ENCODE data around the gene GSX1.
A peak's percentile ranks its signal among the peaks of the same experiment; 100 is the strongest.

GSX1 gene

DNA sequence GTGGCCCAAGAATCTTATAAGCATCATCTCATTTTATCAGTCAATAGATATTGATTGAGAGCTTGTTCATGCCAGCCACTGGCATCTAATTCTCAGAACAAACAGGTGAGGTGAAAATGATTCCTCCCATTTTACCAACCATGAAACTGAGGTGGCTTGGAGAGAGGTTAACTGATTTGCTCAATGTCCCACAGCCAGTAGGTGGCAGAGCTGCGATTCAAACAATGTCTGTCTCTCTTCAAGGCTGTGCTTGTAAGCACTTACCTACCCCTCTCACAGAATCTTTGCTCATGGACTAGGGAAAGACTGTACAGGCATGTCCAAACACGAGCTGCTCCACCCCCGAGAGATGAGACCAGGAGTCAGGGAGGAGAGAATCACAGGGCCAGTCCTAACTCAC, 21.5 kb upstream of the GSX1 start:
- H3K4me1 Mint-ChIP-seq: no peaks in the 10 kb centered on the region
- TF ChIP-seq, protein P1, sequence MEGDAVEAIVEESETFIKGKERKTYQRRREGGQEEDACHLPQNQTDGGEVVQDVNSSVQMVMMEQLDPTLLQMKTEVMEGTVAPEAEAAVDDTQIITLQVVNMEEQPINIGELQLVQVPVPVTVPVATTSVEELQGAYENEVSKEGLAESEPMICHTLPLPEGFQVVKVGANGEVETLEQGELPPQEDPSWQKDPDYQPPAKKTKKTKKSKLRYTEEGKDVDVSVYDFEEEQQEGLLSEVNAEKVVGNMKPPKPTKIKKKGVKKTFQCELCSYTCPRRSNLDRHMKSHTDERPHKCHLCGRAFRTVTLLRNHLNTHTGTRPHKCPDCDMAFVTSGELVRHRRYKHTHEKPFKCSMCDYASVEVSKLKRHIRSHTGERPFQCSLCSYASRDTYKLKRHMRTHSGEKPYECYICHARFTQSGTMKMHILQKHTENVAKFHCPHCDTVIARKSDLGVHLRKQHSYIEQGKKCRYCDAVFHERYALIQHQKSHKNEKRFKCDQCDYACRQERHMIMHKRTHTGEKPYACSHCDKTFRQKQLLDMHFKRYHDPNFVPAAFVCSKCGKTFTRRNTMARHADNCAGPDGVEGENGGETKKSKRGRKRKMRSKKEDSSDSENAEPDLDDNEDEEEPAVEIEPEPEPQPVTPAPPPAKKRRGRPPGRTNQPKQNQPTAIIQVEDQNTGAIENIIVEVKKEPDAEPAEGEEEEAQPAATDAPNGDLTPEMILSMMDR (IDR thresholded peaks at IDR 0.05; ENCODE audit: unreplicated experiment in 3 of 3): peak in 1 of 3 experiments; percentile 26
- H3K4me3 Mint-ChIP-seq: no peak overlapping the region
- H3K36me3 Mint-ChIP-seq (ENCODE audit: low read depth): no peaks in the 10 kb centered on the region
- no peaks in the 10 kb centered on the region for H3K9me3 Mint-ChIP-seq
- no peak overlapping the region for H3K27ac Mint-ChIP-seq
- peaks cover 47% of the 10 kb centered on the region for H3K27me3 Mint-ChIP-seq (ENCODE audit: low read depth)

- TF ChIP-seq, protein P1 (IDR thresholded peaks at IDR 0.05; ENCODE audit: unreplicated experiment in 3 of 3): no peak
- H3K9me3 Mint-ChIP-seq: no peaks in the 10 kb centered on the region
Observed at GRCh38 chr13:27772651-27773425, 19.4 kb upstream of the GSX1 start.

DNA sequence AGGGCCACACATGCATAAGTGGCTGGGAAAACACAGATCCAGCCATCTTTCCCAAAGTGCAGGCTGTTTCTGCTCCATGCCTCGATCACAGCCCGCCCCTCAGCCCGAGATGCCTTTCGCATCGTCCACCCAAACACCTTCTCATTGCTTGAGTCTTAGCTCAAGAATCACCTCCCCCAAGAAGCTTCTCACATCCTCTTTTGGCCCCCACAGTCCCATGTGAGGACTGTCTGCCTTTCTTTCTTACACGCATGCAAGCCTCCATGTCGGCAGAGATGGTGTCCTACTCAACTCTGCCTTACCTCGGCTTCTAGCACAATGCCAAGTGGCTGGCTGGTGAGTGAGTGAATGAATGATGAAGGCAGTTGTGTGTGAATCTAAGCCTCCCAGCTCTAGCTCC, 18.1 kb upstream of the GSX1 start:
- Mint-ChIP-seq H3K27me3 (ENCODE audit: low read depth) (peaks cover 69% of the 10 kb centered on the region), H3K4me1 (no peaks in the 10 kb centered on the region), H3K27ac (no peak overlapping the region), H3K9me3 (no peaks in the 10 kb centered on the region), H3K4me3 (no peak overlapping the region), H3K36me3 (ENCODE audit: low read depth) (no peaks in the 10 kb centered on the region)
- TF ChIP-seq, protein P1 (IDR thresholded peaks at IDR 0.05; ENCODE audit: unreplicated experiment in 3 of 3): no peak

More at GRCh38 chr13:27772651-27773425, 19.4 kb upstream of the GSX1 start:
- Mint-ChIP-seq H3K27ac (no peak overlapping the region), H3K4me3 (no peak overlapping the region), H3K36me3 (ENCODE audit: low read depth) (no peaks in the 10 kb centered on the region), H3K4me1 (no peaks in the 10 kb centered on the region), H3K27me3 (ENCODE audit: low read depth) (peaks cover 63% of the 10 kb centered on the region)

GRCh38 chr13:27774651-27775050, 17.6 kb upstream of the GSX1 start:
- Mint-ChIP-seq H3K9me3 (no peaks in the 10 kb centered on the region), H3K4me1 (no peaks in the 10 kb centered on the region), H3K4me3 (no peak overlapping the region), H3K36me3 (ENCODE audit: low read depth) (no peaks in the 10 kb centered on the region), H3K27ac (no peak overlapping the region), H3K27me3 (ENCODE audit: low read depth) (peaks cover 69% of the 10 kb centered on the region)
- TF ChIP-seq, protein P1 (IDR thresholded peaks at IDR 0.05; ENCODE audit: unreplicated experiment in 3 of 3): no peak

- Mint-ChIP-seq H3K27ac (no peak overlapping the region), H3K36me3 (ENCODE audit: low read depth) (no peaks in the 10 kb centered on the region), H3K9me3 (no peaks in the 10 kb centered on the region), H3K4me3 (no peak overlapping the region), H3K4me1 (no peaks in the 10 kb centered on the region), H3K27me3 (ENCODE audit: low read depth) (peaks cover 69% of the 10 kb centered on the region)
- TF ChIP-seq, protein P1 (IDR thresholded peaks at IDR 0.05; ENCODE audit: unreplicated experiment in 3 of 3): no peak
Observed at GRCh38 chr13:27775943-27776342, 16.3 kb upstream of the GSX1 start.

- H3K36me3 Mint-ChIP-seq (ENCODE audit: low read depth): no peaks in the 10 kb centered on the region
- H3K4me1 Mint-ChIP-seq: no peaks in the 10 kb centered on the region
- TF ChIP-seq, protein P1 (IDR thresholded peaks at IDR 0.05; ENCODE audit: unreplicated experiment in 3 of 3): no peak
- H3K27ac Mint-ChIP-seq: no peak overlapping the region
- H3K27me3 Mint-ChIP-seq (ENCODE audit: low read depth): peaks cover 85% of the 10 kb centered on the region
- no peak overlapping the region for H3K4me3 Mint-ChIP-seq
- H3K9me3 Mint-ChIP-seq: peaks cover 5% of the 10 kb centered on the region
Observed at GRCh38 chr13:27782151-27782550, 10.1 kb upstream of the GSX1 start.
